ENCODE data around the gene MACROD2. TPM values are rescaled to one million over a fixed set of nuclear protein-coding genes. Genes with fewer than 3 reads are reported as not detected.

MACROD2 gene
- total RNA-seq, 6 experiments from 2014 or later = 0.05 to 0.57 (median 0.11) TPM; not detected in 1

GRCh38 chr20:14959506-14960475 is 964.5 kb downstream of the MACROD2 start:
- TF ChIP-seq CTCF (IDR thresholded peaks at IDR 0.05) = no peak
- DNase-seq = no peak
- H3K36me3 Mint-ChIP-seq (ENCODE audit: low read depth) = 0 out of 2 replicates have a peak, but pooled peaks cover 4% of the 10 kb centered on the region
- H3K9me3 Mint-ChIP-seq = peaks cover 27% of the 10 kb centered on the region
- H3K4me1 Mint-ChIP-seq (ENCODE audit: low read depth) = no peaks in the 10 kb centered on the region
- no peak overlapping the region for H3K27ac Mint-ChIP-seq
- H3K4me3 Mint-ChIP-seq = no peak overlapping the region
- no peaks in the 10 kb centered on the region for H3K27me3 Mint-ChIP-seq (ENCODE audit: insufficient read depth)

GRCh38 chr20:14960831-14961230 is 965.5 kb downstream of the MACROD2 start:
- TF ChIP-seq CTCF (IDR thresholded peaks at IDR 0.05) = no peak
- H3K27me3 Mint-ChIP-seq (ENCODE audit: insufficient read depth) = no peaks in the 10 kb centered on the region
- H3K4me1 Mint-ChIP-seq (ENCODE audit: low read depth) = no peaks in the 10 kb centered on the region
- H3K9me3 Mint-ChIP-seq = peaks cover 29% of the 10 kb centered on the region
- DNase-seq = no peak
- 0 out of 2 replicates have a peak, but pooled peaks cover 4% of the 10 kb centered on the region for H3K36me3 Mint-ChIP-seq (ENCODE audit: low read depth)
- no peak overlapping the region for H3K27ac Mint-ChIP-seq
- H3K4me3 Mint-ChIP-seq = no peak overlapping the region

- peaks cover 29% of the 10 kb centered on the region for H3K9me3 Mint-ChIP-seq
- TF ChIP-seq CTCF (IDR thresholded peaks at IDR 0.05) = no peak
- DNase-seq = no peak
- H3K27me3 Mint-ChIP-seq (ENCODE audit: insufficient read depth) = no peaks in the 10 kb centered on the region
- H3K36me3 Mint-ChIP-seq (ENCODE audit: low read depth) = 0 out of 2 replicates have a peak, but pooled peaks cover 4% of the 10 kb centered on the region
- H3K4me3 Mint-ChIP-seq = no peak overlapping the region
- H3K4me1 Mint-ChIP-seq (ENCODE audit: low read depth) = no peaks in the 10 kb centered on the region
- H3K27ac Mint-ChIP-seq = no peak overlapping the region
These were observed 967.9 kb downstream of the MACROD2 start for GRCh38 chr20:14963262-14963663.

GRCh38 chr20:14966203-14966602 is 970.9 kb downstream of the MACROD2 start:
- H3K4me1 Mint-ChIP-seq (ENCODE audit: low read depth) = no peaks in the 10 kb centered on the region

GRCh38 chr20:14966808-14967207 is 971.5 kb downstream of the MACROD2 start:
- DNase-seq = no peak
- H3K36me3 Mint-ChIP-seq (ENCODE audit: low read depth) = no peaks in the 10 kb centered on the region
- no peak for TF ChIP-seq CTCF (IDR thresholded peaks at IDR 0.05)
- no peaks in the 10 kb centered on the region; the same call in 1 of the 2 replicates for H3K27me3 Mint-ChIP-seq (ENCODE audit: insufficient read depth)
- no peak overlapping the region for H3K4me3 Mint-ChIP-seq
- peaks cover 22% of the 10 kb centered on the region for H3K9me3 Mint-ChIP-seq
- H3K4me1 Mint-ChIP-seq (ENCODE audit: low read depth) = no peaks in the 10 kb centered on the region
- H3K27ac Mint-ChIP-seq = no peak overlapping the region

More at GRCh38 chr20:14966203-14966602, 970.9 kb downstream of the MACROD2 start:
- Mint-ChIP-seq H3K4me3 (no peak overlapping the region), H3K9me3 (peaks cover 24% of the 10 kb centered on the region), H3K27ac (no peak overlapping the region), H3K36me3 (ENCODE audit: low read depth) (no peaks in the 10 kb centered on the region), H3K27me3 (ENCODE audit: insufficient read depth) (no peaks in the 10 kb centered on the region)
- no peak for TF ChIP-seq CTCF (IDR thresholded peaks at IDR 0.05)
- no peak for DNase-seq
